ENCODE data around the gene KLF11. TPM values are rescaled to one million over a fixed set of nuclear protein-coding genes. Genes with fewer than 3 reads are reported as not detected.

The KLF11 gene
- total RNA-seq, 1 donor from 2014 or later, result 20.8 TPM

- intact Hi-C loops (cut with micrococcal nuclease), result no loop called here
- Histone ChIP-seq H3K4me1 (peaks cover 45% of the 10 kb centered on the region), H3K36me3 (no peaks in the 10 kb centered on the region), H3K27ac (replicated peaks) (peak overlapping the region; percentile 82), H3K9me3 (replicated peaks) (no peaks in the 10 kb centered on the region), H3K27me3 (ENCODE audit: low read depth) (no peaks in the 10 kb centered on the region), H3K4me3 (peak overlapping the region; percentile 38)
- peak; percentile 65 for DNase-seq
- TF ChIP-seq, protein P1, sequence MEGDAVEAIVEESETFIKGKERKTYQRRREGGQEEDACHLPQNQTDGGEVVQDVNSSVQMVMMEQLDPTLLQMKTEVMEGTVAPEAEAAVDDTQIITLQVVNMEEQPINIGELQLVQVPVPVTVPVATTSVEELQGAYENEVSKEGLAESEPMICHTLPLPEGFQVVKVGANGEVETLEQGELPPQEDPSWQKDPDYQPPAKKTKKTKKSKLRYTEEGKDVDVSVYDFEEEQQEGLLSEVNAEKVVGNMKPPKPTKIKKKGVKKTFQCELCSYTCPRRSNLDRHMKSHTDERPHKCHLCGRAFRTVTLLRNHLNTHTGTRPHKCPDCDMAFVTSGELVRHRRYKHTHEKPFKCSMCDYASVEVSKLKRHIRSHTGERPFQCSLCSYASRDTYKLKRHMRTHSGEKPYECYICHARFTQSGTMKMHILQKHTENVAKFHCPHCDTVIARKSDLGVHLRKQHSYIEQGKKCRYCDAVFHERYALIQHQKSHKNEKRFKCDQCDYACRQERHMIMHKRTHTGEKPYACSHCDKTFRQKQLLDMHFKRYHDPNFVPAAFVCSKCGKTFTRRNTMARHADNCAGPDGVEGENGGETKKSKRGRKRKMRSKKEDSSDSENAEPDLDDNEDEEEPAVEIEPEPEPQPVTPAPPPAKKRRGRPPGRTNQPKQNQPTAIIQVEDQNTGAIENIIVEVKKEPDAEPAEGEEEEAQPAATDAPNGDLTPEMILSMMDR (IDR thresholded peaks at IDR 0.05; ENCODE audit: borderline replicate concordance), result no peak
These were observed 36.9 kb upstream of the KLF11 start for GRCh38 chr2:10006236-10007161.

GRCh38 chr2:10007435-10007834, 35.9 kb upstream of the KLF11 start:
- no peaks in the 10 kb centered on the region for H3K27me3 ChIP-seq (ENCODE audit: low read depth)
- H3K27ac ChIP-seq (replicated peaks), result peak overlapping the region; percentile 85
- H3K36me3 ChIP-seq, result no peaks in the 10 kb centered on the region
- intact Hi-C loops (cut with micrococcal nuclease), result no loop called here
- no peak overlapping the region for H3K4me3 ChIP-seq
- peaks cover 45% of the 10 kb centered on the region for H3K4me1 ChIP-seq
- H3K9me3 ChIP-seq (replicated peaks), result no peaks in the 10 kb centered on the region
- no peak for DNase-seq
- TF ChIP-seq, protein P1 (IDR thresholded peaks at IDR 0.05; ENCODE audit: borderline replicate concordance), result no peak

GRCh38 chr2:10007921-10008808, 35.2 kb upstream of the KLF11 start:
- TF ChIP-seq, protein P1 (IDR thresholded peaks at IDR 0.05; ENCODE audit: borderline replicate concordance), result peak; percentile 28
- Histone ChIP-seq H3K36me3 (no peaks in the 10 kb centered on the region), H3K4me3 (no peak overlapping the region), H3K27me3 (ENCODE audit: low read depth) (no peaks in the 10 kb centered on the region), H3K9me3 (replicated peaks) (no peaks in the 10 kb centered on the region), H3K27ac (replicated peaks) (peak overlapping the region; percentile 85), H3K4me1 (peaks cover 45% of the 10 kb centered on the region)
- no peak for DNase-seq
- intact Hi-C loops (cut with micrococcal nuclease), result no loop called here

DNA sequence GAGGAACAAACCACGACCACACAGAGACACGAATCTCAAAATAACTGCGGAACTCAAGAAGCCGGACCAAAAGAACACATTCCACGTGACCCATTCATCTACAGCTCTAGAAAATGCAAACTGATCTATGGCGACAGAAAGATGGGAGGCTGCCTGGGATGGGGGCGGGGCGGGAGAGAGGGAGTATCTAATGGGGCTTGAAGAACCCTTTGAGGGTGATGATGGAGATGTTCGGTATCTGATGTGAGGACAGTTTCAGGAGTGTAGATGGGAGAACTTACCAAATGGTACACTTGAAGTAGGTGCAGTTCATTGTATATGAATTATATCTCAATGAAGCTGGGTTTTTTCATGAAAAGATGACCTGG, 34.6 kb upstream of the KLF11 start:
- Histone ChIP-seq H3K4me1 (peaks cover 45% of the 10 kb centered on the region), H3K4me3 (no peak overlapping the region), H3K9me3 (replicated peaks) (no peaks in the 10 kb centered on the region), H3K27me3 (ENCODE audit: low read depth) (no peaks in the 10 kb centered on the region), H3K27ac (replicated peaks) (peak overlapping the region; percentile 85), H3K36me3 (no peaks in the 10 kb centered on the region)
- TF ChIP-seq, protein P1 (IDR thresholded peaks at IDR 0.05; ENCODE audit: borderline replicate concordance), result no peak
- DNase-seq, result no peak
- intact Hi-C loops (cut with micrococcal nuclease), result no loop called here

DNA sequence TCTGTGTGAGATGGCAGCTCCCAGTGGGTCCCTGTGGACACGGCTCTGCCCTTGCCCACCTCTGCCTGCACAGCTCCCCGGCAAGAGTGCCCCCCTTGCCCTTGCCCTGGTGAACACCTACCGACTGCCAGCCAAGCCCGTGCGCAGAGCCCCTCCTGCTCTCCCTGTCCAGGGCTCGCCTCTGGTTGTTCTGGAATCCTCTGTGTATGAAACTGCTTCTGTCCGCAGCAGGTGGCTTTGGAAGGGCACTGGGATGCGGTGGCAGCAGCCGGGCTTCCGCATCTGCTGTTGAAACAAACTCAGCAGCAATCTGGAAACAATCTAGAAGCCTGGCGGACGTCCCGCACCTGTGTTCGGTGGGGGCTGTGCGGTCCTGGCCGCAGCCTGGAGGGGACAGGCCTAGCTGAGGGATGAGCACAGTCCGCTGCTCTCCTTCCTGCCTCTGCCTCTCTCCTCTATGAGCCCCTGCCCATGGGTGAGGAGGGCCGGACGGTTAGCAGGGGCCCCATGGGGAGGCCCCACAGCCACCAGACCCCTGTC, 34.0 kb upstream of the KLF11 start:
- H3K4me1 ChIP-seq, result peaks cover 45% of the 10 kb centered on the region
- H3K27ac ChIP-seq (replicated peaks), result peak overlapping the region; percentile 85
- no peaks in the 10 kb centered on the region for H3K36me3 ChIP-seq
- H3K9me3 ChIP-seq (replicated peaks), result no peaks in the 10 kb centered on the region
- DNase-seq, result no peak
- no peak overlapping the region for H3K4me3 ChIP-seq
- H3K27me3 ChIP-seq (ENCODE audit: low read depth), result no peaks in the 10 kb centered on the region
- intact Hi-C loops (cut with micrococcal nuclease), result no loop called here
- TF ChIP-seq, protein P1 (IDR thresholded peaks at IDR 0.05; ENCODE audit: borderline replicate concordance), result no peak

Data from left ventricle myocardium inferior (tissue), 1 donor.